Gastroesophageal sphincter (tissue), 4 donors: ENCODE measurements around the gene STX12. TPM values are rescaled to one million over a fixed set of nuclear protein-coding genes. Genes with fewer than 3 reads are reported as not detected.

Experiments used
- ATAC-seq: fragments of 150-250 bp; one replicate; pipeline ENCODE4 v1.9.1; 2016; ENCODE audit warnings: mild to moderate bottlenecking, moderate library complexity
- H3K27ac ChIP-seq, 4 donors: fragments of 200-600 bp; sonication (generic) in 3 of 4; 1 replicate in 3 of 4; 2 replicates in 1 of 4; pipeline ENCODE4 v1.5.1; 2016 to 2019
- H3K27me3 ChIP-seq: fragments of 200-600 bp; sonication (generic); one replicate; pipeline ENCODE4 v1.5.1; 2019
- H3K36me3 ChIP-seq, 2 donors: fragments of 200-600 bp; sonication (generic); one replicate each; pipeline ENCODE4 v1.5.1; 2019; ENCODE audit warnings: control low read depth in 1 of 2
- H3K4me1 ChIP-seq, 3 donors: fragments of 200-600 bp; sonication (generic); 1 replicate in 2 of 3; 2 replicates in 1 of 3; pipeline ENCODE4 v1.5.1; 2016 to 2019; ENCODE audit warnings: control low read depth in 2 of 3
- H3K4me3 ChIP-seq, 2 donors: fragments of 200-600 bp; sonication (generic); one replicate each; pipeline ENCODE4 v1.5.1; 2019; ENCODE audit warnings: mild to moderate bottlenecking in 1 of 2, moderate library complexity in 1 of 2
- H3K9me3 ChIP-seq, 3 donors: fragments of 200-600 bp; sonication (generic); one replicate each; pipeline ENCODE4 v1.5.1; 2017 to 2019; ENCODE audit warnings: control low read depth in 2 of 3
- CTCF ChIP-seq, 4 experiments: fragments of 200-600 bp in 2 of 4; fragments of 450-650 bp in 2 of 4; sonication (generic) in 1 of 4; IDR thresholded peaks; one replicate each; pipeline ENCODE4 v1.5.1; 2017 to 2019; ENCODE audit warnings: antibody characterized with exemption in 4 of 4, mild to moderate bottlenecking in 2 of 4, moderate library complexity in 2 of 4
- EP300 ChIP-seq: sonication (generic); formaldehyde crosslinking; IDR thresholded peaks from one replicate; pipeline ENCODE4 v1.6.1; 2017; ENCODE audit warnings: antibody characterized with exemption, mild to moderate bottlenecking
- POLR2A ChIP-seq, 2 donors: fragments of 450-650 bp; IDR thresholded peaks; one replicate each; pipeline ENCODE4 v1.6.1; 2017; ENCODE audit warnings: antibody characterized with exemption in 2 of 2, mild to moderate bottlenecking in 2 of 2, moderate library complexity in 1 of 2
- POLR2AphosphoS5 ChIP-seq: sonication (generic); formaldehyde crosslinking; IDR thresholded peaks from one replicate; pipeline ENCODE4 v1.6.1; 2017; ENCODE audit warnings: antibody characterized with exemption
- WGBS, 2 donors: methylation state at CpG; one replicate each; pipeline ENCODE4 v1.1.5; 2018; ENCODE audit warnings: low coverage in 1 of 2; 5-methylcytosine and 5-hydroxymethylcytosine counted together
- total RNA-seq, 4 donors: library from RNA; depleted of rRNA; stranded (reverse); fragments of >200 nt; gene quantifications; one replicate each; pipeline ENCODE4 v1.1.0, GENCODE V29; 2016

STX12 gene
- total RNA-seq, 4 donors from 2014 or later, result 50.6 to 76.9 (median 68.3) TPM

- H3K27ac ChIP-seq, result no peak overlapping the region
- ATAC-seq, result no peak
- peaks cover 0 to 38% of the 10 kb centered on the region in 2 donors for H3K36me3 ChIP-seq
- H3K27me3 ChIP-seq, result no peaks in the 10 kb centered on the region
- WGBS, 2 donors, result 83 to 91% methylated on average over 3 of the region's 3 CpGs
- H3K4me1 ChIP-seq, result peaks cover 7 to 48% (median 9%) of the 10 kb centered on the region in 3 donors
- no peak overlapping the region for H3K4me3 ChIP-seq
- TF ChIP-seq POLR2A (IDR thresholded peaks at IDR 0.05) (no peak), CTCF (IDR thresholded peaks at IDR 0.05) (no peak), POLR2AphosphoS5 (no peak), EP300 (no peak)
- H3K9me3 ChIP-seq, result no peaks in the 10 kb centered on the region
Measured at GRCh38 chr1:27833470-27833869, 60.5 kb downstream of the STX12 start.

GRCh38 chr1:27835046-27835445 lies 62.0 kb downstream of the STX12 start:
- Histone ChIP-seq H3K36me3 (peaks cover 0 to 53% of the 10 kb centered on the region in 2 donors), H3K4me3 (no peak overlapping the region), H3K27ac (no peak overlapping the region), H3K4me1 (peaks cover 7 to 43% (median 9%) of the 10 kb centered on the region in 3 donors), H3K9me3 (no peaks in the 10 kb centered on the region), H3K27me3 (no peaks in the 10 kb centered on the region)
- no peak for TF ChIP-seq CTCF (IDR thresholded peaks at IDR 0.05)
- ATAC-seq, result no peak

DNA sequence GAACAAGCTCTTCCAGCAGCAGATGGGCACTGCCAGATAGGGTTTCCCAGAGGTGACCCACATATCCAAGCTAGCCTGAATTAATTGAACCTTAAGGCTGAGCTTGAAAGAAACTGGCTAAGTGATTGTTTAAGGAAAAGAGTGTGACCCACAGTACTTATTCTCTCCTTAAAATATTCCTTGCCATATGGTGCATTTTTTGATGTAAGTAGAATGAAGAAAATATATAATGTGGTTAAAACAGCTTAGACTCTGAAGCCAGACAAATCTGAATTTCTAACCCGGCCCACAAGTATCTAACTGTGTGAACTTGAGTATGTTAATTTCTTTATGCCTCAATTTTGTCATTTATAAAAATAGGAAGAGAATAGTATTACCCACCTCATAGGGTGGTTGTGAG lies 62.5 kb downstream of the STX12 start:
- Histone ChIP-seq H3K27ac (no peak overlapping the region), H3K4me1 (peaks cover 7 to 41% (median 9%) of the 10 kb centered on the region in 3 donors), H3K4me3 (no peak overlapping the region), H3K9me3 (no peaks in the 10 kb centered on the region), H3K36me3 (peaks cover 0 to 58% of the 10 kb centered on the region in 2 donors), H3K27me3 (no peaks in the 10 kb centered on the region)
- no peak for TF ChIP-seq POLR2A (IDR thresholded peaks at IDR 0.05)
- no peak for TF ChIP-seq EP300
- no peak for TF ChIP-seq POLR2AphosphoS5
- TF ChIP-seq CTCF (IDR thresholded peaks at IDR 0.05), result no peak
- WGBS, 2 donors, result 80 to 92% methylated on average over 1 of the region's 1 CpG
- no peak for ATAC-seq

DNA sequence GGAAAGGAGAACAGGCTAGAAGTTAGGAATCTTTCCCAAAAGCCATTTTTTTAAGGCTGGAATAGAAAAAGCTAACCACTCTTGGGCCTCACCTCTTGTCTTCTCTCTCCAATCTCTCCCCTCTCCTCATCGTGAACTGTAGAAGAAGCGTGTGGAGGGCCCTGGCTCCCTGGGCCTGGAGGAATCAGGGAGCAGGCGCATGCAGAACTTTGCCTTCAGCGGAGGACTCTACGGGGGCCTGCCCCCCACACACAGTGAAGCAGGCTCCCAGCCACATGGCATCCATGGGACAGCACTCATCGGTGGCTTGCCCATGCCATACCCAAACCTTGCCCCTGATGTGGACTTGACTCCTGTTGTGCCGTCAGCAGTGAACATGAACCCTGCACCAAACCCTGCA lies 76.9 kb downstream of the STX12 start:
- no peaks in the 10 kb centered on the region for H3K4me1 ChIP-seq
- WGBS, 2 donors, result 95 to 100% methylated on average over 3 to 4 of the region's 7 CpGs
- TF ChIP-seq POLR2A (IDR thresholded peaks at IDR 0.05), result no peak
- no peak for TF ChIP-seq CTCF (IDR thresholded peaks at IDR 0.05)
- H3K36me3 ChIP-seq, result peaks cover 3 to 71% of the 10 kb centered on the region in 2 donors
- H3K27ac ChIP-seq, result no peak overlapping the region
- no peak for ATAC-seq
- H3K9me3 ChIP-seq, result no peaks in the 10 kb centered on the region
- no peaks in the 10 kb centered on the region for H3K27me3 ChIP-seq
- H3K4me3 ChIP-seq, result no peak overlapping the region

DNA sequence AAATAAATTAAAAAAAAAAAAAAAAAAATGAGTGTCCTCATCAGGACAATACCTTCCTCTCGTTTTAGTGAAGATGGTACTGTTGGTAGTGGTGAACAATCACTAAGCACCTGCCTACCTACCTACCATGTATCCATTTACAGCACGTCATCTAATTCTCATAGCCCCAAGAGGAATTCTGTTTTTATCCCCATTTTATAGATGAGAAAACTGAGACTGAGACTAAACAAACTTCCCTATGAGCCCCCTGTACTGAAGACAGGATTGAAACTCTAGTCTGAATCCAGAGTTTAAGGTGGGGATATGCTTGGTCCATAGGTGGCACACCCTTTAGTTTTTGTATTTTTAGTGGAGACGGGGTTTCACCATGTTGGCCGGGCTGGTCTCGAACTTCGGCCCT lies 82.1 kb downstream of the STX12 start:
- H3K27me3 ChIP-seq, result no peaks in the 10 kb centered on the region
- no peaks in the 10 kb centered on the region for H3K9me3 ChIP-seq
- H3K36me3 ChIP-seq, result peaks cover 0 to 20% of the 10 kb centered on the region in 2 donors
- no peak for TF ChIP-seq POLR2A (IDR thresholded peaks at IDR 0.05)
- TF ChIP-seq CTCF (IDR thresholded peaks at IDR 0.05), result no peak
- no peak for TF ChIP-seq EP300
- TF ChIP-seq POLR2AphosphoS5, result no peak
- H3K4me1 ChIP-seq, result peaks cover 0 to 10% (median 0%) of the 10 kb centered on the region in 3 donors
- H3K27ac ChIP-seq, result no peak overlapping the region
- WGBS, 2 donors, result 64 to 94% methylated on average over 2 to 5 of the region's 6 CpGs
- ATAC-seq, result no peak
- no peak overlapping the region for H3K4me3 ChIP-seq
